ENCODE data around the gene MRGPRD.

- TF ChIP-seq CTCF (IDR thresholded peaks at IDR 0.05): no peak
- TF ChIP-seq POLR2AphosphoS5 (IDR thresholded peaks at IDR 0.05): no peak
- TF ChIP-seq POLR2A (IDR thresholded peaks at IDR 0.05): no peak
These were observed 21.9 kb upstream of the MRGPRD start for GRCh38 chr11:69002570-69003231.

Measured in suprapubic skin (tissue), 4 donors.